Esophagus squamous epithelium (tissue), 5 donors: ENCODE data around the gene HIF1AN. TPM values are rescaled to one million over a fixed set of nuclear protein-coding genes. Genes with fewer than 3 reads are reported as not detected.
"Not testable (repeated sequence)": the region's sequence is repeated elsewhere in the genome, so short reads cannot be mapped to it uniquely, and the experiment has no call there.

Experiments
- DNase-seq: peaks from one replicate; lab custom pipeline; 2025; lab: John Stamatoyannopoulos, UW
- H3K27ac ChIP-seq, 4 donors: fragments of 200-600 bp; sonication (generic); one replicate each; pipeline ENCODE4 v1.5.1; 2016 to 2019; ENCODE audit warnings: mild to moderate bottlenecking in 1 of 4
- H3K27me3 ChIP-seq, 4 donors: fragments of 200-600 bp; sonication (generic); 1 replicate in 3 of 4; 2 replicates in 1 of 4; pipeline versions ENCODE4 v1.5.1 to v1.6.0; 2017 to 2021; ENCODE audit warnings: antibody characterized with exemption in 1 of 4
- H3K36me3 ChIP-seq, 3 donors: fragments of 200-600 bp; sonication (generic); one replicate each; pipeline ENCODE4 v1.5.1; 2016 to 2019
- H3K4me1 ChIP-seq, 3 donors: fragments of 200-600 bp; sonication (generic); one replicate each; pipeline ENCODE4 v1.5.1; 2017 to 2019
- H3K4me3 ChIP-seq, 4 donors: fragments of 200-600 bp; sonication (generic); 1 replicate in 3 of 4; 2 replicates in 1 of 4; pipeline ENCODE4 v1.5.1; 2016 to 2019; ENCODE audit warnings: mild to moderate bottlenecking in 2 of 4, moderate library complexity in 1 of 4
- H3K9me3 ChIP-seq, 3 donors: fragments of 200-600 bp; sonication (generic); one replicate each; pipeline ENCODE4 v1.5.1; 2016 to 2019
- CTCF ChIP-seq, 6 experiments: fragments of 450-650 bp in 4 of 6; fragments of 200-600 bp in 2 of 6; sonication (generic) in 2 of 6; IDR thresholded peaks; one replicate each; pipeline ENCODE4 v1.5.1; 2016 to 2019; ENCODE audit warnings: antibody characterized with exemption in 6 of 6, mild to moderate bottlenecking in 4 of 6, moderate library complexity in 4 of 6
- POLR2A ChIP-seq, 4 donors: fragments of 450-650 bp; IDR thresholded peaks; one replicate each; pipeline ENCODE4 v1.6.1; 2017; ENCODE audit warnings: antibody characterized with exemption in 4 of 4, mild to moderate bottlenecking in 4 of 4, moderate library complexity in 3 of 4
- WGBS, 2 donors: methylation state at CpG; one replicate each; pipeline ENCODE4 v1.1.5; 2018; 5-methylcytosine and 5-hydroxymethylcytosine counted together
- intact Hi-C: fragments of 100-400 bp; cut with DNase I; formaldehyde crosslinking; loops from one replicate; pipeline ENCODE4 v1.15.0; 2022
- total RNA-seq, 4 donors: library from RNA; depleted of rRNA; stranded (reverse); fragments of >200 nt; gene quantifications; one replicate each; pipeline ENCODE4 v1.1.0, GENCODE V29; 2016
- donor health status: DM: yes; HTN: yes; CAD: no.

The HIF1AN gene
- total RNA-seq, 4 donors from 2014 or later = 8.6 to 13.2 (median 11.6) TPM

GRCh38 chr10:100571084-100571856 is 35.5 kb downstream of the HIF1AN start:
- Histone ChIP-seq H3K4me3 (no peak overlapping the region), H3K4me1 (no peaks in the 10 kb centered on the region), H3K27ac (no peak overlapping the region), H3K36me3 (no peaks in the 10 kb centered on the region), H3K27me3 (peaks cover 0 to 98% (median 7%) of the 10 kb centered on the region in 4 donors), H3K9me3 (no peaks in the 10 kb centered on the region)
- no peak for DNase-seq
- WGBS, 2 donors = 76 to 78% methylated on average over 23 to 24 of the region's 24 CpGs
- TF ChIP-seq POLR2A (IDR thresholded peaks at IDR 0.05) = no peak
- no peak for TF ChIP-seq CTCF (IDR thresholded peaks at IDR 0.05)
- intact Hi-C loops = no loop called here

- intact Hi-C loops, H3K4me3 ChIP-seq, H3K9me3 ChIP-seq, H3K36me3 ChIP-seq, DNase-seq, H3K27ac ChIP-seq, H3K4me1 ChIP-seq: not testable (repeated sequence)
- peaks cover 0 to 95% (median 4%) of the 10 kb centered on the region in 4 donors for H3K27me3 ChIP-seq
- WGBS, 2 donors = 80 to 85% methylated on average over 4 to 6 of the region's 7 CpGs
Measured at GRCh38 chr10:100575146-100575545, 39.4 kb downstream of the HIF1AN start.

GRCh38 chr10:100575585-100576281 is 40.0 kb downstream of the HIF1AN start:
- TF ChIP-seq POLR2A (IDR thresholded peaks at IDR 0.05) (no peak), CTCF (IDR thresholded peaks at IDR 0.05) (no peak)
- no peaks in the 10 kb centered on the region for H3K9me3 ChIP-seq
- peaks cover 0 to 91% (median 2%) of the 10 kb centered on the region in 4 donors for H3K27me3 ChIP-seq
- H3K4me3 ChIP-seq = no peak overlapping the region
- no peak for DNase-seq
- 76 to 79% methylated on average over 8 of the region's 8 CpGs for WGBS, 2 donors
- no peaks in the 10 kb centered on the region for H3K4me1 ChIP-seq
- no peaks in the 10 kb centered on the region for H3K36me3 ChIP-seq
- no peak overlapping the region for H3K27ac ChIP-seq
- intact Hi-C loops = no loop called here

- 64 to 73% methylated on average over 5 of the region's 5 CpGs for WGBS, 2 donors
- Histone ChIP-seq H3K4me3 (no peak overlapping the region), H3K9me3 (no peaks in the 10 kb centered on the region), H3K36me3 (no peaks in the 10 kb centered on the region), H3K27ac (no peak overlapping the region), H3K27me3 (peaks cover 0 to 86% (median under 1%) of the 10 kb centered on the region in 4 donors), H3K4me1 (no peaks in the 10 kb centered on the region)
- no peak for DNase-seq
- no peak for TF ChIP-seq POLR2A (IDR thresholded peaks at IDR 0.05)
- TF ChIP-seq CTCF (IDR thresholded peaks at IDR 0.05) = no peak
- intact Hi-C loops = no loop called here
Measured at GRCh38 chr10:100576282-100576635, 40.5 kb downstream of the HIF1AN start.

- intact Hi-C loops = no loop called here
- no peak for DNase-seq
- TF ChIP-seq POLR2A (IDR thresholded peaks at IDR 0.05) (no peak), CTCF (IDR thresholded peaks at IDR 0.05) (no peak)
- Histone ChIP-seq H3K36me3 (no peaks in the 10 kb centered on the region), H3K9me3 (no peaks in the 10 kb centered on the region), H3K4me3 (no peak overlapping the region), H3K27ac (no peak overlapping the region), H3K4me1 (no peaks in the 10 kb centered on the region), H3K27me3 (peaks cover 0 to 66% (median 0%) of the 10 kb centered on the region in 4 donors)
- WGBS, 2 donors = 50 to 63% methylated on average over 9 of the region's 9 CpGs
Measured at GRCh38 chr10:100579261-100580090, 43.7 kb downstream of the HIF1AN start.
